Measurements from ENCODE around the gene MEF2A.
A peak's percentile ranks its signal among the peaks of the same experiment; 100 is the strongest.

Gene MEF2A

GRCh38 chr15:99561476-99562230 is 4.1 kb upstream of the MEF2A start:
- no peak overlapping the region for H3K4me3 ChIP-seq (ENCODE audit: insufficient read depth, low read depth, low read length, poor library complexity, severe bottlenecking)
- peaks cover 4% of the 10 kb centered on the region for H3K4me1 ChIP-seq (ENCODE audit: control insufficient read depth, insufficient read depth, low read length, poor library complexity, severe bottlenecking)
- no peak for DNase-seq
- no peaks in the 10 kb centered on the region for H3K36me3 ChIP-seq (ENCODE audit: control insufficient read depth, insufficient read depth, low read length)
- no peaks in the 10 kb centered on the region for H3K27me3 ChIP-seq (replicated peaks; ENCODE audit: control insufficient read depth, insufficient read depth, low read length, poor library complexity, severe bottlenecking)
- H3K27ac ChIP-seq (ENCODE audit: insufficient read depth, low read length, poor library complexity, severe bottlenecking), result no peak overlapping the region
- no peaks in the 10 kb centered on the region for H3K9me3 ChIP-seq (ENCODE audit: control insufficient read depth, low read length)

GRCh38 chr15:99562238-99562637 is 3.5 kb upstream of the MEF2A start:
- no peak for DNase-seq
- Histone ChIP-seq H3K9me3 (ENCODE audit: control insufficient read depth, low read length) (no peaks in the 10 kb centered on the region), H3K27ac (ENCODE audit: insufficient read depth, low read length, poor library complexity, severe bottlenecking) (no peak overlapping the region), H3K27me3 (replicated peaks; ENCODE audit: control insufficient read depth, insufficient read depth, low read length, poor library complexity, severe bottlenecking) (no peaks in the 10 kb centered on the region), H3K4me3 (ENCODE audit: insufficient read depth, low read depth, low read length, poor library complexity, severe bottlenecking) (no peak overlapping the region), H3K36me3 (ENCODE audit: control insufficient read depth, insufficient read depth, low read length) (no peaks in the 10 kb centered on the region), H3K4me1 (ENCODE audit: control insufficient read depth, insufficient read depth, low read length, poor library complexity, severe bottlenecking) (peaks cover 4% of the 10 kb centered on the region)

- H3K9me3 ChIP-seq (ENCODE audit: control insufficient read depth, low read length), result no peaks in the 10 kb centered on the region
- no peak for DNase-seq
- H3K36me3 ChIP-seq (ENCODE audit: control insufficient read depth, insufficient read depth, low read length), result no peaks in the 10 kb centered on the region
- H3K27me3 ChIP-seq (replicated peaks; ENCODE audit: control insufficient read depth, insufficient read depth, low read length, poor library complexity, severe bottlenecking), result no peaks in the 10 kb centered on the region
- H3K4me3 ChIP-seq (ENCODE audit: insufficient read depth, low read depth, low read length, poor library complexity, severe bottlenecking), result peak overlapping the region; percentile 50
- H3K27ac ChIP-seq (ENCODE audit: insufficient read depth, low read length, poor library complexity, severe bottlenecking), result peak overlapping the region; percentile 55
- H3K4me1 ChIP-seq (ENCODE audit: control insufficient read depth, insufficient read depth, low read length, poor library complexity, severe bottlenecking), result peaks cover 4% of the 10 kb centered on the region
Measured at GRCh38 chr15:99564221-99565048, 1.3 kb upstream of the MEF2A start.

- H3K4me1 ChIP-seq (ENCODE audit: control insufficient read depth, insufficient read depth, low read length, poor library complexity, severe bottlenecking), result peaks cover 4% of the 10 kb centered on the region
- H3K27ac ChIP-seq (ENCODE audit: insufficient read depth, low read length, poor library complexity, severe bottlenecking), result peak overlapping the region; percentile 55
- no peaks in the 10 kb centered on the region for H3K9me3 ChIP-seq (ENCODE audit: control insufficient read depth, low read length)
- no peak for DNase-seq
- no peaks in the 10 kb centered on the region for H3K36me3 ChIP-seq (ENCODE audit: control insufficient read depth, insufficient read depth, low read length)
- peak overlapping the region; percentile 50 for H3K4me3 ChIP-seq (ENCODE audit: insufficient read depth, low read depth, low read length, poor library complexity, severe bottlenecking)
- no peaks in the 10 kb centered on the region for H3K27me3 ChIP-seq (replicated peaks; ENCODE audit: control insufficient read depth, insufficient read depth, low read length, poor library complexity, severe bottlenecking)
Measured at GRCh38 chr15:99565049-99565298, 810 bp upstream of the MEF2A start.

GRCh38 chr15:99566157-99566897 is 543 bp downstream of the MEF2A start:
- H3K27me3 ChIP-seq (replicated peaks; ENCODE audit: control insufficient read depth, insufficient read depth, low read length, poor library complexity, severe bottlenecking), result no peaks in the 10 kb centered on the region
- peaks cover 4% of the 10 kb centered on the region for H3K4me1 ChIP-seq (ENCODE audit: control insufficient read depth, insufficient read depth, low read length, poor library complexity, severe bottlenecking)
- H3K27ac ChIP-seq (ENCODE audit: insufficient read depth, low read length, poor library complexity, severe bottlenecking), result peak overlapping the region; percentile 86
- peak overlapping the region; percentile 84 for H3K4me3 ChIP-seq (ENCODE audit: insufficient read depth, low read depth, low read length, poor library complexity, severe bottlenecking)
- H3K36me3 ChIP-seq (ENCODE audit: control insufficient read depth, insufficient read depth, low read length), result no peaks in the 10 kb centered on the region
- peak in 2 of 3 donors; percentile 2 to 3 for DNase-seq
- H3K9me3 ChIP-seq (ENCODE audit: control insufficient read depth, low read length), result no peaks in the 10 kb centered on the region

GRCh38 chr15:99568625-99569352 is 3.0 kb downstream of the MEF2A start:
- no peak overlapping the region for H3K4me3 ChIP-seq (ENCODE audit: insufficient read depth, low read depth, low read length, poor library complexity, severe bottlenecking)
- H3K4me1 ChIP-seq (ENCODE audit: control insufficient read depth, insufficient read depth, low read length, poor library complexity, severe bottlenecking), result peaks cover 4% of the 10 kb centered on the region
- H3K9me3 ChIP-seq (ENCODE audit: control insufficient read depth, low read length), result no peaks in the 10 kb centered on the region
- H3K27ac ChIP-seq (ENCODE audit: insufficient read depth, low read length, poor library complexity, severe bottlenecking), result no peak overlapping the region
- no peaks in the 10 kb centered on the region for H3K27me3 ChIP-seq (replicated peaks; ENCODE audit: control insufficient read depth, insufficient read depth, low read length, poor library complexity, severe bottlenecking)
- H3K36me3 ChIP-seq (ENCODE audit: control insufficient read depth, insufficient read depth, low read length), result no peaks in the 10 kb centered on the region
- no peak for DNase-seq

GRCh38 chr15:99571299-99571698 is 5.5 kb downstream of the MEF2A start:
- H3K4me1 ChIP-seq (ENCODE audit: control insufficient read depth, insufficient read depth, low read length, poor library complexity, severe bottlenecking), result no peaks in the 10 kb centered on the region
- H3K36me3 ChIP-seq (ENCODE audit: control insufficient read depth, insufficient read depth, low read length), result no peaks in the 10 kb centered on the region
- H3K9me3 ChIP-seq (ENCODE audit: control insufficient read depth, low read length), result no peaks in the 10 kb centered on the region
- H3K27me3 ChIP-seq (replicated peaks; ENCODE audit: control insufficient read depth, insufficient read depth, low read length, poor library complexity, severe bottlenecking), result no peaks in the 10 kb centered on the region
- DNase-seq, result no peak
- no peak overlapping the region for H3K4me3 ChIP-seq (ENCODE audit: insufficient read depth, low read depth, low read length, poor library complexity, severe bottlenecking)
- H3K27ac ChIP-seq (ENCODE audit: insufficient read depth, low read length, poor library complexity, severe bottlenecking), result no peak overlapping the region

- no peaks in the 10 kb centered on the region for H3K9me3 ChIP-seq (ENCODE audit: control insufficient read depth, low read length)
- H3K27me3 ChIP-seq (replicated peaks; ENCODE audit: control insufficient read depth, insufficient read depth, low read length, poor library complexity, severe bottlenecking), result no peaks in the 10 kb centered on the region
- no peak overlapping the region for H3K27ac ChIP-seq (ENCODE audit: insufficient read depth, low read length, poor library complexity, severe bottlenecking)
- H3K4me3 ChIP-seq (ENCODE audit: insufficient read depth, low read depth, low read length, poor library complexity, severe bottlenecking), result no peak overlapping the region
- no peaks in the 10 kb centered on the region for H3K4me1 ChIP-seq (ENCODE audit: control insufficient read depth, insufficient read depth, low read length, poor library complexity, severe bottlenecking)
- no peak for DNase-seq
- H3K36me3 ChIP-seq (ENCODE audit: control insufficient read depth, insufficient read depth, low read length), result no peaks in the 10 kb centered on the region
Measured at GRCh38 chr15:99574048-99574447, 8.3 kb downstream of the MEF2A start.

GRCh38 chr15:99574502-99574901 is 8.7 kb downstream of the MEF2A start:
- DNase-seq, result no peak
- no peaks in the 10 kb centered on the region for H3K27me3 ChIP-seq (replicated peaks; ENCODE audit: control insufficient read depth, insufficient read depth, low read length, poor library complexity, severe bottlenecking)
- H3K4me1 ChIP-seq (ENCODE audit: control insufficient read depth, insufficient read depth, low read length, poor library complexity, severe bottlenecking), result no peaks in the 10 kb centered on the region
- no peak overlapping the region for H3K27ac ChIP-seq (ENCODE audit: insufficient read depth, low read length, poor library complexity, severe bottlenecking)
- H3K9me3 ChIP-seq (ENCODE audit: control insufficient read depth, low read length), result no peaks in the 10 kb centered on the region
- H3K4me3 ChIP-seq (ENCODE audit: insufficient read depth, low read depth, low read length, poor library complexity, severe bottlenecking), result no peak overlapping the region
- no peaks in the 10 kb centered on the region for H3K36me3 ChIP-seq (ENCODE audit: control insufficient read depth, insufficient read depth, low read length)

Measured in effector memory CD4-positive, alpha-beta T cell (primary cell).